GF-D8 (cell line): ENCODE measurements around the gene CENPA.
"Not testable (repeated sequence)": the region's sequence is repeated elsewhere in the genome, so short reads cannot be mapped to it uniquely, and the experiment has no call there.

Experiments
- DNase-seq: peaks from one replicate; lab custom pipeline; 2025; lab: John Stamatoyannopoulos, UW

CENPA gene

DNA sequence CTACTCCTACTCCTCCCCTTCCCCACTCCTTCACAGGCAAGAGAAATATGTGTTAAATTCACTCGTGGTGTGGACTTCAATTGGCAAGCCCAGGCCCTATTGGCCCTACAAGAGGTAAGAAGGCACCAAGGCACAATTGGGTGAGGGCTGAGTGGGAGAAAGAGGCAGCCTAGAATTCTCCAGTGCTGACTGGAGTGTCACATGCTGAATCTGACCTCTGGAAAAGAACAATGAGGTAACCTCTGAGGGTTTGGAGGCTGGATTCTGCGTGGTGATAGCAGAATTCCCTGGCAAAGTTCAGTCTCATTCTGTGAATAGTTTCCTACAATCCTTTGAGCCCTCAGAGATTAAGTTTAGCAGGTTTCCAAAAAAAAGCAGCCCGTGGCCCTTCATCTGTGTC is 6.9 kb downstream of the CENPA start:
- no peak for DNase-seq

DNA sequence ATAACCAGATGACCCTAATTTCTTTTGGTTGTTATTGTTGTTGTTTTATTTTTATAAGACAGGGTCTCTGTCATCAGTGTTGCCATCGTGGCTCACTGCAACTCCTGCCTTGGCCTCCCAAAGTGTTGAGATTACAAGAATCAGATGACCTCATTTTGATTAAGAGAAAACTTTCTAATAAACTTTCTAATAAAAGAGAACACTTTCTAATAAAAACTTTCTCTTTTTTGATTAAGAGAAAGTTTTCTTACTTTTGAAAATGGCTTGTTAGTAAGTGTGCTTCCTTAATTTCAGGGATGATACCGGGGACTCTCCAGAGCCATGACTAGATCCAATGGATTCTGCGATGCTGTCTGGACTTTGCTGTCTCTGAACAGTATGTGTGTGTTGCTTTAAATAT is 7.7 kb downstream of the CENPA start:
- DNase-seq, result no peak

DNA sequence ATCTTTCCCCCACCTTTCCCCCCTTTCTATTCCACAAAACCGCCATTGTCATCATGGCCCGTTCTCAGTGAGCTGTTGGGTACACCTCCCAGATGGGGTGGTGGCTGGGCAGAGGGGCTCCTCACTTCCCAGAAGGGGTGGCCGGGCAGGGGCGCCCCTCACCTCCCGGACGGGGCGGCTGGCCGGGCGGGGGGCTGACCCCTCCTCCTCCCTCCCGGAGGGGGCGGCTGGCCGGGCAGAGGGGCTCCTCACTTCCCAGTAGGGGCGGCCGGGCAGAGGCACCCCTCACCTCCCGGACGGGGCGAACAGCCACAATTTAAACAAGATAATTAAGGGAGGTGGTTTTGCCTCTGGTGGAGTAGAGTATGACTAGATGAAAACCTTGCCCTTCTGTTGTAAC is 9.3 kb downstream of the CENPA start:
- DNase-seq, result not testable (repeated sequence)

DNA sequence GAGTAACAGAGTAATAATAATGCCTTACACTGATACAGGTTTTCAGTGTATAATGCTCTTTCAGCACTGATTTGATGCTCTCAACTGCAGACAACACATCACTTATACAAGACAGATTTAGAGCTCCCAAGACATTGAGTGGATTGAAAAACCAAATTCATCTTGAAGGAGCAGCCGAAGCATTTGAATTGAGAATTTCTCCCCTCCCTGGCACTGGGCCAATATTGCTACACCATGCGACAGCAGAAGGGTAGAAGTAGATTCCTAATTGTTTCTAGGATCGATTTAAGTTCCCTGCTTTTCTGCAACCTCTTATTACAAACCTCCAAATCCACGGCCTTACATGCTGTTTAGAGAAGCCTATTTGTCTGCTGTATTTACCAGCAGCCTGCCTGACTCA is 15.5 kb downstream of the CENPA start:
- DNase-seq, result no peak

DNA sequence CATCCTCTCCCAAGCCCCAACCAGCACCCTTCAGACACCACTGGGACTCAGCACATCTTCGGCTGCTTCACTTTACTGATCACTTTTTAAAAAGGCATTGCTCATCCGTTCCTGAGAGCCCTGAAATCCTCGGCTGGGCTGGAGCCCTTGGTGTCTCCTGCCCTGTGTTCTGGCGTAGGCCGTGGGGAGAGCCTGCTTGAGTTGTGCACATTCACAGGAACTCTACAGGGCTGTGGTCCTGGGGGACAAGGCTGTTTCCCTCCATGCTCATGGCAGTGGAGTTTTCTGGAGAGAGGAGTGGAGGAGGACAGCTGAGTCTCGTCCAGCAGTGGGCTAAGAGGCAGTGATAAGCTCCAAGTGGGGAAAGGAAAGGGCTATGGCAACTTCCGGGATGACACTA is 15.9 kb downstream of the CENPA start:
- DNase-seq, result no peak

DNA sequence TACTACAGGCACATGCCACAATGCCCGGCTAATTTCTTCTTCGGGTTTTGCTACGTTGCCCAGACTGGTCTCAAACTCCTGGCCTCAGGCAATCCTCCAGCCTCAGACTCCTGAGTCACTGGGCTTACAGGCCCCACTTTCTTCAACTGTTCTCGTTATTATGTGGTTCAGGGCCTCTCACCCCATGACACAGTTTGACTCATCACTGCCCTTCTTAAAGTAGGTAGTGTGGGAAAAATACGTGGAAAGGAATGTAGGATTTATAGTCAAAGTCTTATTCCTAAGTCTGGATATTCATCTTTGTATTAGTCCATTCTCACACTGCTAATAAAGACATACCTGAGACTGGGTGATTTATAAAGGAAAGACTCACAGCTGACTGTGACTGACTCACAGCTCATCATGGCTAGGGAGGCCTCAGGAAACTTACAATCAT is 19.4 kb downstream of the CENPA start:
- no peak for DNase-seq

DNA sequence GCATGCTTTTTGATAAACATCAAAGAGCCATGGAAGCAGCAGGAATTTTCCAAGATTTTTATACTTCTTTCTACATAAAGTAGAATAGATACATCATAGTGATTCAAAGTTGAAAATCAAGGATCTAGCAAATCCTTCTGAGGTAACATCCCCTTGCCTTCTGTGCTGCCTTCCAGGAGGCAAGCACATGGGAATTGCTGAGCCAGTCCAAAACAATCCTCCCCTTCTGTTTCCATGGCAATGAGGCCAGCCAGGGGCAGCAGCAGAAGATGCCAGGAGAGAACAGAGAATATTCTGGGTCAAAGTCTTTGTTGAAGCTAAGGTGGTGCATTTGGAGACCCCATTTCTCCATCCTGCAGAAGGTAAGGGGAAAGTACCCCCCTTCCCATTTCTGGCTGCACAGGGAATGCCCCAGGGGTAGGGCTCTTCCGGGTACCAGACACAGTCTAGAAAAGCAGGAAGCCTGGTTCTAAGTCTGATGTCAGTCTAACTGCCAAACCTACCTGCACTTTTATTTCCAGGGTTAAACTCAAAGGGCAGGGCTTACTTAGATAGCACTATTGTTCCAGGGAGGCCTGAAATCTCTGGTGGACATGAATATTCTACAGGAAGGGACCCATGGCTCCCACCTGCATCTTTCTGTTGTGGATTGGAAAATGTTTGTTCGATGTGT is 22.1 kb downstream of the CENPA start:
- DNase-seq, result no peak

DNA sequence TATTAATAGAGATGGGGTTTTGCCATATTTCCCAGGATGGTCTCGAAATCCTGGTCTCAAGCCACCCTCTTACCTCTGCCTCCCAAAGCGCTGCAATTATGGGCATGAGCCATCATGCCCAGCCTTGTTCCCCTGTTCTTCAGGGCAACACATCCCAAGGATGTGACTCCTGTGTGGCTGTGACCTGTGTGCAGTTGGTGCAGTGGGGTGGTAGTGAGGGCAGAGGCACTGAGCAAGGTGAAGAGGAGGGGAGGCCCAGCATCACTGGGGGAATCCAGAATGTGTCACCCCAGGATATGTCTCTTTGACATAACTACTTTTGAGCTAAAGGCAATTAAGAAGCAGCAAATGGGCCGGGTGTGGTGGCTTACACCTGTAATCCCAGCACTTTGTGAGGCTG is 23.4 kb downstream of the CENPA start:
- DNase-seq, result no peak

DNA sequence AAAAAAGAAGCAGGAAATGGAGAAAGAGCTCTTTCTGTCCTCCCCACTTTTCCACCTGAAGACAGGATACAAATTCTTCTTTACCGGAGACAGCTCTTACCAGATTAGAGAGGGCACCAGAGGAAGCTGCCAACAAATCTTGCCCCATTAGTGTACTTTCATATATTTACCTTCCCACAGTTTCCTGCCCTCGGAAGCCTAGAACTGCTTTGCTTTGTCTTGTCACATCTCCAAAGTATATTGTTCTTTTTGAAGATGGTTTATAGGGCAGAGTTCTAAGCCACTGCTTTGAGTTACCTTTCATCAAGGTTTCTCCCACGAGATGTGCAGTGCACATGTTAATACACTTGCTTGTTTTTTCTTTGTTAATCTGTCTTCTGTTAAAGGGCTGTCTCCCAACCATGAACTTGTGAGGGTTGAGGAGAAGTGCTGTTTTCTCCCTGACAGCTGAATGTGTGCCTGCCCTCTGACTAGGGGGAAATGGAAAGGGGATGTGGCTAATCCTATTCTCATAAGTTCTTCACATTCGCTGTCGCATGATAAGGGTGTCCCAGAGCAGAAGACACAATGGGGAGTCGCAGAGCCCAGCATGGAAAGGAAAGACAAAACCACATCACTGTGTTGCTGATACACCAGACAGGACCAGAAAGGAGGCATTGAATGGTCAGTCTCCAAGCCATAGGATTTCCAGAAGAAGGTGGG is 24.2 kb downstream of the CENPA start:
- peak; percentile 49 for DNase-seq

DNA sequence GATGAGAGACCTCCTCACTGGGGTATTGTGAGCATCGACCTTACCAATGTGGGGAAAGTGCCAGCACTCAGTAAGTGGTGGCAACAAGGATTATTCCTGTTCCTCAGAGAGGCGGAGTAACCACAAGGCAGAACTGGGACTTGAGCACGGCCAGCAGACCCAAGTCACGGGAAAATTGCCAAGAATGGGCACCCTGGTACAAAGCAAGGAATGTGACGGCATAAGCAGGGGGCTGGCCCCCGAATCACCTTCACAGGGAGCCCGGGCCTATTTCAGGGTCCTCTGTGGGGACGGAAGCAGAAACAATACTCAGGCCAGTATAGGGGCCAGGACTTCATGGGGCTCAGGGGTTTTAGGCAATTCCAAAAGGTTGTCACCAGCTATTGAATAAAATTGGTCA is 25.4 kb downstream of the CENPA start:
- no peak for DNase-seq

DNA sequence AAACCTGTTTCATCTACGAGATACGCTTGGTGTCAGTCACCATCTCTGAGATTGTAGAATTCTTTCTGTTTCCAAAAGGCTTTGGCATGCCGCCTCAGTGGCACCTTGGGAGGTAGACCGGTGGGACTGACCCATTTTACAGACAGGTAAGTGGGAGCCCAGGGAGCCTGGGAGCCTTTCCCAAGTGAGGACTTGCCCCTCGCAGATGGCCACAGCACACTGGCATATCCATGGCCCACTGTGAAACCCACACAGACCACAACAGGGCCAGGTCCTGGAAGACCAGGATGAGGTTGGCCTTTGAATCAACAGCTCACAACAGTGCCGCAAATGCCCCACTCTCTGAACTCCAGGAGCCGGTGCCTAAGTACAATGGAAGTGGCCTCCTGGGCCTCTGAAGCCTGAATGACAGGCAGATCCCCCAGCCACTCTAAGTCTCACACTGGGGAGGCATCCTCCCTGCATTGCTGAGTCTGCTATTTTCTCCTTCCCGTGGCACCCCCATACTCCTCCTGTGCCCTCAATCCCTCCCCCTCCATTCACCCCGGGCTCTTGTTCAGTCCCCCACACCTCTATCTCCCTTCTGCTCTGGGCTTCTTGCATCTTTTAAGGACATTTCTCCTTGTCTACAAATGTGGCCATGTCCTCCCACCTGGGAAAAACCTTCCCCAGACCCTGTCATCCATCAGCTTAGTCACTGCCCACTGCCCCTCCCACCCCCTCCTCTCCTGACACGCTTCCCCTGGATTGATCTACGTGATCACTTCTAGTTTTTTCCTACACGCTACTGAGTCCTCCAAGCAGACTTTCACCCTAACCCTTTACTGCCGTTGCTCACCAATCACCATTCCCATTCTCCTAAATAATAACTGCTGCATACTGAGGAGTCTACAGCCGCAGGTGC is 26.2 kb downstream of the CENPA start:
- no peak for DNase-seq

DNA sequence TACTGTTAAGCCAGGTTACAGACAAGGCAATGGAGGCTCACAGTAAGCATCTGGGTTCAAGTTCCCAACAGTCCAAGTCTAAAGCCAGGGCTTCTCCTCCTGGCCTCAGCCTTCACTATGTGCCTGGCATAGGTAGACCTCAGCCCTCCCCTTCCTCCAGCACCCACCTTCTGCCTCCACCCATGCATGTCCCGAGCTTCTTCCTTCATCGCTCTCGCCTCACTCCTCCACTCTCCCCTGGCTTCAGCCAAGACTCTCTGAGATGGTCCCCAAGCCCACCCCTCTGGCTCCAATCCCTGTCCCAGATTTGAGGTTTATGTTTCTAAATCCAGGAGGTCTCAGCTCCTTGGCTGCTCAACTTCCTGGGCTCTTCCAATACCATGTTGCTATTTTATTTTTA is 26.9 kb downstream of the CENPA start:
- DNase-seq, result no peak

DNA sequence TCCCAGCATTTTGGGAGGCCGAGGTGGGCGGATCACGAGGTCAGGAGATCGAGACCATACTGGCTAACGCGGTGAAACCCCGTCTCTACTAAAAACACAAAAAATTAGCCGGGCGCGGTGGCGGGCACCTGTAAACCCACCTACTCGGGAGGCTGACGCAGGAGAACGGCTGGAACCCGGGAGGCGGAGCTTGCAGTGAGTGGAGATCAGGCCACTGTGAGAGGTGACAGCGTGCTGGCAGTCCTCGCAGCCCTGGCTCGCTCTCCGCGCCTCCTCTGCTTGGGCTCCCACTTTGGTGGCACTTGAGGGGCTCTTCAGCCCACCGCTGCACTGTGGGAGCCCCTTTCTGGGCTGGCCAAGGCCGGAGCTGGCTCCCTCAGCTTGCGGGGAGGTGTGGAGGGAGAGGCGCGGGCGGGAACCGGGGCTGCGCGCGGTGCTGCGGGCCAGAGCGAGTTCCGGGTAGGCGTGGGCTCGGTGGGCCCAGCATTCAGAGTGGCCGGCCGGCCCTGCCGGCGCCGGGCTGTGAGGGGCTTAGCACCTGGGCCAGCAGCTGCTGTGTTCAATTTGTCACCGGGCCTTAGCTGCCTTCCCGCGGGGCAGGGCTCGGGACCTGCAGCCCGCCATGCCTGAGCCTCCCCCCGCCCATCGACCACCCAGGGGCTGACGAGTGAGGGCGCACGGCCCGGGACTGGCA is 28.4 kb downstream of the CENPA start:
- DNase-seq, result not testable (repeated sequence)

DNA sequence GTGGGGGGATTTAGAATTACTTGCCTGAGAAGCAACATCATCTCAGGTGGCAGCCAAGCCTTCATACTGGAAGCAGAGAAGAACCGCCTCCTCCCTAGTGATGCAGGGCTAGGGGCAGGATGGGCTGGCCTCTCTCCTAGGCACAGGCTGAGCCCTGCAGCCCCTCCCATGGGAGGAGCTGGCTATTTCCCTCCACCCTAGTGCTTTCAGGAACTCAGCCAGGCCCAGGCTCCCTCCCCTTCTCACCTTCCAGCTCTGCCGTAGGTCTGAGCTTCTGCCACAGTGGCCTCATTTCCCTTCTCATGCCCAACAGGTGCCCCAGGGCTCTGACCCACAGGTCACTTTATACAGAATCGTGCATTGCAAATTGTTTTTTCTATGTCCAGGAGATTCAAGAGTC is 31.0 kb downstream of the CENPA start:
- DNase-seq, result no peak

DNA sequence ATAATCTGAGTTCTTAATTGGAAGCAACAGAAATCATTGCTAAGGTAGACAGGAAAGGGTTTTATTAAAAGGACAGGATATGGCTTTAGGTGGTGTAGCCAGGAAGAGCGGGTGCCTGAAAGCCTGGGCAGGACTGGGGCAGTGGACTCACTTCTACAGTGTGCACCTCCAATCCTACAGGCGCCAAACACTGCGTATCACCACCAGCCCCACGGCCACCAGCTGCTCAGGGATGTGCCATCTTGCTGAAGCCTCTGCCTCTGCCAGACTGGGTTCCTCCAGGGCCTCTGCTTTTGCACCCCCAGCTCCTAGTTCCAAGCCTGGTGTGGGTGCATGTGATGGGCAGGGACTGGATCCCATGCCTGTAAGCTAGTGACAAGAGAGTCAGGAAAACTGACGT is 32.4 kb downstream of the CENPA start:
- DNase-seq, result no peak

DNA sequence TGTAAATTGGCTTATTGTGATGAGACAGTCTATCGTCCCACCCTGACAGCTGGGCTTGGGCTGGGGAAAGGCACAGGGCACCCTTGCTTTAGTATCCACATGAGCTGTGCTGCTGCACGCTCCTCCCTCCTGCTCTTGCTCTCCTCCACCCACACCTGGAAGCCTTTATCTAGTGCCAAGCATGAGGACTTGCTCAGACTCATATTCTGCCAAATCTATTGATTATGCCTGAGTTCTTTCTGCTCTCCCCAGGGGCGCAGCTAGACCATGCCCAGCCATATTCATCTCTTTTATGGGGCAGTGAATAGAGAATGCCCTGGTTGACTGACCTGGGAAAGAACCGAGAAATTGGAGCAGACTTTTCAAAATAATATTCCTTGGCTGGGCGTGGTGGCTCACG is 33.1 kb downstream of the CENPA start:
- DNase-seq, result no peak

DNA sequence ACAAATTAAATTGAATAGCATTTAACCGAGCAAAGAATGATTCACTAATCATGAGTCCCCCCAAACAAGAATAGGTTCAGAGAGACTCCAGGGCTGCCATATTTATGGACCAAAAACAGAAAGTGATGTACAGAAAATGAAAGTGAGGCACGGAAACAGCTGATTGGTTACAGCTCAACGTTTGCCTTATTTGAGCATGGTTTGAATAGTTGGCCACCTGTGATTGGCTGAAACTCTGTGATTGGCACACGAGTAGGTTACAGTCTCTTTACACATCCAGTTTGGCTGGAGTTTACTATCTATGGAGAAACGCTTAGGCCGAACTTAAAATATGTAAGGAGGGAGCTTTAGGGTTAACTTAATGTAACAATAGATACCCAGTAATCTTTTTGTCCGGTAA is 35.1 kb downstream of the CENPA start:
- no peak for DNase-seq

DNA sequence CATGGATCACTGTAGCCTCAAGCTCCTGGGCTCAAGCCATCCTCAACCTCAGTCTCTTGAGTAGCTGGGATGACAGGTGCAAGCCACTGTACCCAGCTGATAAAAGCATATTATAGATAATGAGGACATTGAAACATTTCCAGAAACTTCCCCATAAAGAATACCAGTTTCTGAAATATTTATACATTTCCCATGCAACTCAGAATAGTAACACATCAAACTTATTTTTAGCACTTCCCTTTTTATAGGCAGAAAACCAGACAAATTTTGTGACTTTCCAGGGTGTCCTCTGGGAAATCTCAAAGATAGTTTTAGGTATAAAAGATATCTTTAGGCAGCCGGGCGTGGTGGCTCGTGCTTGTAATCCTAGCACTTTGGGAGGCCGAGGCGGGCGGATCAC is 37.0 kb downstream of the CENPA start:
- no peak for DNase-seq

DNA sequence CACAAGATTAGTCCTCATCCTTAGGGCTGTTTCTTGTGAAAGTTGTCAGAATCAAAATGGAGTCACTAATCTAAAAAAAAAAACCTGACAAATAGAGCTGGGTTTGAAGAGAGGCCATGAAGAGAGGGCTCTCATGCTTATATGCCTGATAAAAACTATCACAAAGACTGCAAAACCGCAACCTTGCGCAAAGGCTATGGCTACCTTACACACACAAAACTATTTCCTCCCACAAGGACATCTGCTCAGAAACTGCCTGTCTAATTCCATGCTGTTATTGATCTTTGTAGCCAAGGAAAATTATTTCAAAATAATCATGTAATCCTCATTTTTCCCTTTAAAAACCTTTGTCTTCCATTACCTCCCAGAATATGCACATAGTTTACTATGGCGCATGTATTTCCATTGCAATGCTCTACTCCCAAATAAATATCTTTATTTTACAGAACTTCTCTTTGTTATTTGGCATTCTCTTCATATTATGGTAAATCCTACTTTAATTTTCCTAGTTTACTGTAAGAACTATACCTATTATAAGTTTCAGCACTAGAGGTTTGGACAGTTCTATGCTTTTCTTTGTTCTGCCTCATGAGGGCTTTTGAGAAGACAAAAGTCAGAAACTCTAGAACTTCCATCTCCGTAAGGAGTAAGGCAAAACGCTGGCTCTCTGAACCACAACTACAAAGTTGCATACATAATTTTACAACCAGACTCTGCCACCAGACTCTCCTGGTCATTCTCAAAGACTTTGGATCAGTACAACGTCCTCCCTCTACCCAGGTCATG is 52.5 kb downstream of the CENPA start:
- DNase-seq, result peak; percentile 89

DNA sequence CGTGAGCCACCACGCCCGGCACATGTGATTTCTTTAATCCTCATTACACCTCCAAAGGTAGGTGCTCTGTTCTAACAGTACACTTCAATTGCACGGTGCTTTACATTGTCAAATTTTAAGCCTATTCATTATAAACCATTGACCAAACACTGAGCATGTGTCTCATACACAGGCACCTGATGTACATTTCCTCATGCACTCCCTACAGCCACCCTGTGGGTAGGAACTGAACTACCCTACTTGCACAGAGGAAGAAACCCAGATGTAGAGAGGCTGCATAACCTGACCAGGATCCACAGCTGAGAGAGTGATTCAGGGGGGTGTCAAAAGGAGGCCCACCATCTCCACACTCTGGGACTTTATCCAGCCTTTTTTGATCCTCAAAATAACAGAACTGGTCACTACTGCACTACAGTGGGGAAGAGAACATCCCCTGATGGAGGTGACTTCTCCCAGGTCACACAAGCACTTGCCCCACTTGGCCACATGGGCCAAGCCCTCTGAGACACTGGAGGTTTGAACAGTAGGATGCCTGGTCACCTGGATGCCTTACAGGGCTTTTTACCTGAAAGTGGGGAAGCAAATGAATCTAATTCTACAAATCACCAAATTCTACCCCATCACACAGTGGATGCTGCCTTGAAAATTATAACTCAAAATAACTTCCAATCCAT is 55.2 kb downstream of the CENPA start:
- peak; percentile 17 for DNase-seq

DNA sequence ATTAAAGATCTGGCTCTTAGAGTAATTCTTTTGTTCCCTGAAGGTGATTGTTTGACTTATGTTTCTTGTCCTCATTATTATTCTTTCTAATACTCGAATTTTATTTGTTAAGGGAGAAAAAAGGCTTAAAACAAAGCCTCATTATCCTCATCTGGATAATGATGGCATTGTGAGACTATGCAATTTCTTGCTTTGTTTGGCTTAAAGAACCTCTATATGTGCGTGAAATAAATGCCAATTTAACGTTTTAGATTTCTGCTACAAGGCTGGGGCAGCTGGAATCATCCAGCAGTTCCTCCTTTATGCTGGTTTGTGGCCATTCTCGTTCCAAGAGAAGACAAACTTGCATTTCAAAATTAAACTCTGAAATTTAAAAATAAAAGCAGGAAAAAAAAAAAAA is 57.2 kb downstream of the CENPA start:
- DNase-seq, result no peak
